GM12873 (cell line): Measurements from ENCODE around the gene DRAXIN.
A peak's percentile ranks its signal among the peaks of the same experiment; 100 is the strongest.

Experiments
- CTCF ChIP-seq: IDR thresholded peaks from 2 replicates; pipeline ENCODE4 v1.5.1; 2012; ENCODE audit warnings: low read depth, mild to moderate bottlenecking, moderate library complexity, low read length, control low read depth; ENCODE audit not compliant: insufficient read depth; ENCODE audit errors: missing control alignments

DRAXIN gene, protein sequence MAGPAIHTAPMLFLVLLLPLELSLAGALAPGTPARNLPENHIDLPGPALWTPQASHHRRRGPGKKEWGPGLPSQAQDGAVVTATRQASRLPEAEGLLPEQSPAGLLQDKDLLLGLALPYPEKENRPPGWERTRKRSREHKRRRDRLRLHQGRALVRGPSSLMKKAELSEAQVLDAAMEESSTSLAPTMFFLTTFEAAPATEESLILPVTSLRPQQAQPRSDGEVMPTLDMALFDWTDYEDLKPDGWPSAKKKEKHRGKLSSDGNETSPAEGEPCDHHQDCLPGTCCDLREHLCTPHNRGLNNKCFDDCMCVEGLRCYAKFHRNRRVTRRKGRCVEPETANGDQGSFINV

GRCh38 chr1:11691302-11691914, at the start of gene DRAXIN:
Gene DRAXIN (plus strand): TSS chr1:11691710. CDS start chr1:11706259, 14,549 bp downstream.
- no peak for TF ChIP-seq CTCF

DNA sequence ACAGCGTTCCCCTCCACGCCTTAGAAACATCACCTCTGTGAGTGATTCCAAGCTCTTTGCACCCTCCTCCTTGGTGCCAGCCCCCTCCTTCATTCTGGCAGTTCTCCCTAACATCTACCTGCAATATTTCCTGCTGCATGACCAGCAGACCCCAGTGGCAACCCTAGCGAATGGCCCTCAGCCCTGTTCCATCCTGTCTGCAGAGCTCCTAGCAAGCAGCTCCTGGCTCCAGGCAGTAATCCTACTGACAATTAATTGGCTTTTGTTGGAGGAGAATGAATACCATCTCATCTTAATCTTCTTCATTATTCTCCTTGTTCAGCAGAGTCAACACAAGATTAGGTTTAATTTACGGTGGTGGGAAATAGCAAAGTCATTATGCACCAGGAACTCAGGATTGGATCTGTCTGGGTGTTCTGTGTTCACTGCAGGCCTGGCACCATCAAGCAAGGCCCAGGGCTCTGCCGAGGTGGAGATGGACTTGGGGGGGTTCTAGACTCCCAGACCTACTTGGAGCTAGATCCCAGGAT, 49.7 kb upstream of the DRAXIN start:
- no peak for TF ChIP-seq CTCF

GRCh38 chr1:11642418-11643017, 49.0 kb upstream of the DRAXIN start:
- peak; percentile 97 for TF ChIP-seq CTCF

- no peak for TF ChIP-seq CTCF
These were observed 47.7 kb upstream of the DRAXIN start for GRCh38 chr1:11643782-11644181.

DNA sequence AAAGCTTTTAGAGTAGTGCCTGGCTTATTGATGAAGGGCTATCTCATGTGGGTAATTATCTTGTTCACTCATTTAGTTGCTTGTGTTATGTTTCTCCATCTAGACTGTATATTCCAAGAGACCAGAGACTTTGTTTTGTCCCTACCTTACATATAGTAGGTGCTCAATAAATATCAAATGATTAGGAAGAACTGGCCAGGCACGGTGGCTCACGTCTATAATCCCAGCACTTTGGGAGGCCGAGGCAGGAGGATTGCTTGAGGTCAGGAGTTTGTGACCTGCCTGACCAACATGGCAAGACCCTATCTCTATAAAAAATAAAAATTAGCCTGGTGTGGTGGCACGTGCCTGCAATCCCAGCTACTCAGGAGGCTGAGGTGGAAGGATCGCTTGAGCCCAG, 46.2 kb upstream of the DRAXIN start:
- TF ChIP-seq CTCF = no peak

- TF ChIP-seq CTCF = peak; percentile 83
These were observed 45.7 kb upstream of the DRAXIN start for GRCh38 chr1:11645670-11646265.

- no peak for TF ChIP-seq CTCF
These were observed 45.2 kb upstream of the DRAXIN start for GRCh38 chr1:11646317-11646716.
